Measurements from ENCODE around the gene ARGLU1.

GRCh38 chr13:106614874-106615273 is 46.9 kb upstream of the ARGLU1 start:
- no peak for TF ChIP-seq CTCF (IDR thresholded peaks at IDR 0.05; ENCODE audit: poor library complexity)
- no peak for TF ChIP-seq EZH2phosphoT487 (IDR thresholded peaks at IDR 0.05; ENCODE audit: low read depth, severe bottlenecking, unreplicated experiment)

Measured in hepatocyte (in vitro differentiated cells).